GM12873 (cell line): ENCODE measurements around the gene SLC5A10.

Experiments used
- CTCF ChIP-seq: IDR thresholded peaks from 2 replicates; pipeline ENCODE4 v1.5.1; 2012; ENCODE audit warnings: low read depth, mild to moderate bottlenecking, moderate library complexity, low read length, control low read depth; ENCODE audit not compliant: insufficient read depth; ENCODE audit errors: missing control alignments

The SLC5A10 gene

GRCh38 chr17:18962494-18962815 is 10.5 kb downstream of the SLC5A10 start:
- no peak for TF ChIP-seq CTCF

- TF ChIP-seq CTCF = no peak
Measured at GRCh38 chr17:18963126-18964017, 11.4 kb downstream of the SLC5A10 start.

GRCh38 chr17:18964018-18964351 is 12.0 kb downstream of the SLC5A10 start:
- TF ChIP-seq CTCF = no peak

GRCh38 chr17:18964550-18964949 is 12.6 kb downstream of the SLC5A10 start:
- TF ChIP-seq CTCF = no peak

- no peak for TF ChIP-seq CTCF
Measured at GRCh38 chr17:18965530-18966236, 13.7 kb downstream of the SLC5A10 start.

GRCh38 chr17:18966831-18967624 is 15.1 kb downstream of the SLC5A10 start:
- no peak for TF ChIP-seq CTCF

- TF ChIP-seq CTCF = no peak
Measured at GRCh38 chr17:18967916-18968315, 16.0 kb downstream of the SLC5A10 start.
